ENCODE measurements around the gene NRSN2. TPM values are rescaled to one million over a fixed set of nuclear protein-coding genes. Genes with fewer than 3 reads are reported as not detected.

Gene NRSN2
- total and polyA plus RNA-seq, 2 of the 4 experiments (the other 2 are of a cell fraction), result 9.9 to 101 TPM

GRCh38 chr20:366041-366718 is 19.3 kb downstream of the NRSN2 start:
- Histone ChIP-seq H3K79me1 (ENCODE audit: low read depth in 1 of 2, low read length in 2 of 2) (no peaks in the 10 kb centered on the region; a peak in 1 of 4 replicates), H3K4me1 (ENCODE audit: control insufficient read depth, insufficient read depth, low read length) (peaks cover 14% of the 10 kb centered on the region), H4K20me1 (ENCODE audit: insufficient read depth, low read length) (no peaks in the 10 kb centered on the region), H2BK5ac (ENCODE audit: low read depth, low read length, poor library complexity, severe bottlenecking) (no peak overlapping the region), H3K4me3 (ENCODE audit: insufficient read depth, low read depth, low read length) (no peak overlapping the region), H3K23ac (ENCODE audit: low read depth, low read length) (no peak overlapping the region), H3K9ac (ENCODE audit: low read depth, low read length) (no peak overlapping the region), H2AK5ac (ENCODE audit: low read depth, low read length) (no peak overlapping the region), H3K27ac (ENCODE audit: insufficient read depth, low read length) (no peak overlapping the region), H2AK9ac (replicated peaks; ENCODE audit: low read depth, low read length, poor library complexity) (no peak overlapping the region), H3K56ac (ENCODE audit: extremely low read depth, insufficient read depth, low read length) (no peak overlapping the region), H4K91ac (ENCODE audit: insufficient read depth, low read depth, low read length) (no peak overlapping the region), H3K9me1 (ENCODE audit: insufficient read depth, low read length) (peaks cover 18% of the 10 kb centered on the region), H4K8ac (ENCODE audit: low read depth in 2 of 2, low read length in 2 of 2) (no peak overlapping the region), H2BK15ac (ENCODE audit: low read depth, low read length) (no peak overlapping the region), H3K27me3 (ENCODE audit: control insufficient read depth, insufficient read depth, low read length) (no peaks in the 10 kb centered on the region), H3K18ac (ENCODE audit: low read depth, low read length) (no peak overlapping the region), H3K4ac (ENCODE audit: low read depth, low read length) (no peak overlapping the region), H3K14ac (replicated peaks; ENCODE audit: low read depth, low read length) (no peak overlapping the region), H2BK20ac (ENCODE audit: low read depth, low read length) (no peak overlapping the region; the same call in 1 of the 2 replicates), H4K5ac (ENCODE audit: low read depth, low read length) (no peak overlapping the region), H3K4me2 (ENCODE audit: low read depth, low read length) (no peak overlapping the region), H3K9me3 (ENCODE audit: control insufficient read depth, insufficient read depth, low read length) (no peaks in the 10 kb centered on the region), H2AFZ (replicated peaks; ENCODE audit: low read length, poor library complexity) (no peak overlapping the region), H3K36me3 (ENCODE audit: control insufficient read depth, insufficient read depth, low read length) (no peaks in the 10 kb centered on the region), H2BK120ac (ENCODE audit: low read depth, low read length) (0 out of 2 replicates have a peak overlapping the region, but pooled peaks have one; percentile 11)
- dilution Hi-C loops (cut with HindIII; ENCODE audit: low sequenced_read_pairs, unreplicated experiment) (no loop called here), intact Hi-C loops (cut with micrococcal nuclease) (no loop called here), in situ Hi-C loops (cut with MboI; ENCODE audit: low sequenced_read_pairs) (no loop called here)
- no peak for DNase-seq
- TF ChIP-seq USF2 (IDR thresholded peaks at IDR 0.05; ENCODE audit: low read depth, low read length), result no peak
- TF ChIP-seq MAZ (IDR thresholded peaks at IDR 0.05; ENCODE audit: borderline replicate concordance, low read depth, low read length), result no peak
- no peak for TF ChIP-seq NFE2L2 (IDR thresholded peaks at IDR 0.05; ENCODE audit: low read depth, low read length)
- TF ChIP-seq CTCF (conservative IDR thresholded peaks at IDR 0.05; ENCODE audit: low read depth, low read length), result no peak
- no peak for TF ChIP-seq RFX5 (IDR thresholded peaks at IDR 0.05; ENCODE audit: low read depth, low read length)
- TF ChIP-seq CEBPB (IDR thresholded peaks at IDR 0.05; ENCODE audit: low read depth, low read length), result no peak
- TF ChIP-seq ELK1 (IDR thresholded peaks at IDR 0.05; ENCODE audit: borderline replicate concordance, low read depth, low read length), result no peak
- TF ChIP-seq FOS (IDR thresholded peaks at IDR 0.05; ENCODE audit: low read depth, low read length), result no peak
- TF ChIP-seq SMC3 (IDR thresholded peaks at IDR 0.05; ENCODE audit: low read depth, low read length), result no peak
- TF ChIP-seq BHLHE40 (IDR thresholded peaks at IDR 0.05; ENCODE audit: low read depth, low read length), result no peak
- CTCF ChIA-PET, result interaction anchor here (0.8 kb wide), 1 partner anchor 12 kb away, joined by 3 read pairs; no protein-coding TSS in a partner anchor
- POLR2A ChIA-PET (ENCODE audit: unreplicated experiment), result no interaction called here
- WGBS, 2 experiments (ENCODE audit: extremely low coverage in 2 of 2, insufficient read length in 1 of 2), result 17% methylated on average over 1 of the region's 7 CpGs; no CpG with 5 or more reads in 1 of the 2 experiments
- ATAC-seq (ENCODE audit: low read depth), result no peak
- no TSS peak for BruUV-seq (replicated peaks)

Data from IMR-90 (cell line).